Measurements from ENCODE around the gene UBE2E2. TPM values are rescaled to one million over a fixed set of nuclear protein-coding genes. Genes with fewer than 3 reads are reported as not detected.

Gene UBE2E2
- total and polyA plus RNA-seq, 8 donors = 6.5 to 128 (median 18.9) TPM

GRCh38 chr3:23219552-23219951, 16.4 kb downstream of the UBE2E2 start:
- peaks cover 9 to 37% (median 18%) of the 10 kb centered on the region in 4 donors for H3K4me1 ChIP-seq
- no peak overlapping the region for H3K4me3 ChIP-seq
- no peaks in the 10 kb centered on the region for H3K27me3 ChIP-seq
- WGBS, 5 donors = 33 to 47% (median 42%) methylated on average over 2 of the region's 2 CpGs
- TF ChIP-seq EP300 (IDR thresholded peaks at IDR 0.05) (no peak), POLR2A (IDR thresholded peaks at IDR 0.05) (no peak), POLR2AphosphoS5 (IDR thresholded peaks at IDR 0.05) (no peak), CTCF (IDR thresholded peaks at IDR 0.05) (no peak)
- H3K36me3 ChIP-seq = no peaks in the 10 kb centered on the region
- H3K27ac ChIP-seq = no peak overlapping the region
- intact Hi-C loops (cut with DNase I; ENCODE audit: low total_unique reads) = no loop called here
- no peak for DNase-seq
- peaks cover 0 to 4% (median 0%) of the 10 kb centered on the region in 4 donors for H3K9me3 ChIP-seq

- TF ChIP-seq EP300 (IDR thresholded peaks at IDR 0.05) (no peak), CTCF (IDR thresholded peaks at IDR 0.05) (no peak), POLR2AphosphoS5 (IDR thresholded peaks at IDR 0.05) (no peak), POLR2A (IDR thresholded peaks at IDR 0.05) (no peak)
- Histone ChIP-seq H3K4me1 (peaks cover 9 to 37% (median 18%) of the 10 kb centered on the region in 4 donors), H3K9me3 (peaks cover 0 to 4% (median 0%) of the 10 kb centered on the region in 4 donors), H3K36me3 (no peaks in the 10 kb centered on the region), H3K27me3 (no peaks in the 10 kb centered on the region), H3K4me3 (no peak overlapping the region), H3K27ac (no peak overlapping the region)
- intact Hi-C loops (cut with DNase I; ENCODE audit: low total_unique reads) = no loop called here
- no peak for DNase-seq
- WGBS, 5 donors = 88 to 92% (median 90%) methylated on average over 3 of the region's 3 CpGs
Observed at GRCh38 chr3:23221136-23221535, 18.0 kb downstream of the UBE2E2 start.

GRCh38 chr3:23232016-23232415, 28.9 kb downstream of the UBE2E2 start:
- H3K9me3 ChIP-seq = no peaks in the 10 kb centered on the region
- intact Hi-C loops (cut with DNase I; ENCODE audit: low total_unique reads) = no loop called here
- TF ChIP-seq CTCF (IDR thresholded peaks at IDR 0.05) = no peak
- no peak for TF ChIP-seq EP300 (IDR thresholded peaks at IDR 0.05)
- no peak for TF ChIP-seq POLR2A (IDR thresholded peaks at IDR 0.05)
- TF ChIP-seq POLR2AphosphoS5 (IDR thresholded peaks at IDR 0.05) = no peak
- no peaks in the 10 kb centered on the region for H3K27me3 ChIP-seq
- no peak for DNase-seq
- no peak overlapping the region for H3K27ac ChIP-seq
- no peak overlapping the region for H3K4me3 ChIP-seq
- 57 to 80% (median 68%) methylated on average over 3 of the region's 3 CpGs for WGBS, 5 donors
- no peaks in the 10 kb centered on the region for H3K36me3 ChIP-seq
- peaks cover 0 to 26% (median 2%) of the 10 kb centered on the region in 4 donors for H3K4me1 ChIP-seq

- Histone ChIP-seq H3K9me3 (no peaks in the 10 kb centered on the region), H3K36me3 (no peaks in the 10 kb centered on the region), H3K4me1 (peaks cover 0 to 21% (median 2%) of the 10 kb centered on the region in 4 donors), H3K27me3 (no peaks in the 10 kb centered on the region), H3K4me3 (no peak overlapping the region), H3K27ac (no peak overlapping the region)
- no peak for DNase-seq
- TF ChIP-seq EP300 (IDR thresholded peaks at IDR 0.05) = no peak
- TF ChIP-seq POLR2AphosphoS5 (IDR thresholded peaks at IDR 0.05) = no peak
- no peak for TF ChIP-seq POLR2A (IDR thresholded peaks at IDR 0.05)
- TF ChIP-seq CTCF (IDR thresholded peaks at IDR 0.05) = no peak
- 79 to 100% (median 94%) methylated on average over 1 of the region's 1 CpG for WGBS, 5 donors
- intact Hi-C loops (cut with DNase I; ENCODE audit: low total_unique reads) = no loop called here
Observed at GRCh38 chr3:23232854-23233253, 29.7 kb downstream of the UBE2E2 start.

Measured in stomach (tissue), 9 donors.